ENCODE results near the gene APBB1. TPM values are rescaled to one million over a fixed set of nuclear protein-coding genes. Genes with fewer than 3 reads are reported as not detected.

Gene APBB1
- total and polyA plus RNA-seq, 8 donors, result 30.7 to 47.1 (median 42.7) TPM

GRCh38 chr11:6357222-6357621 is 61.7 kb downstream of the APBB1 start:
- peak in 2 of 4 donors; percentile 25 to 65 for DNase-seq
- Histone ChIP-seq H3K4me3 (no peak overlapping the region), H3K27me3 (no peaks in the 10 kb centered on the region), H3K27ac (peak overlapping the region in 1 of 2 donors; percentile 46), H3K36me3 (no peaks in the 10 kb centered on the region), H3K9me3 (no peaks in the 10 kb centered on the region), H3K4me1 (peaks cover 0 to 12% of the 10 kb centered on the region in 2 donors)
- intact Hi-C loops (cut with DNase I), result no loop called here
- peak; percentile 66 for ATAC-seq
- TF ChIP-seq CTCF (IDR thresholded peaks at IDR 0.05), result no peak

GRCh38 chr11:6356503-6357055 is 62.3 kb downstream of the APBB1 start:
- no peak for TF ChIP-seq CTCF (IDR thresholded peaks at IDR 0.05)
- H3K27me3 ChIP-seq, result no peaks in the 10 kb centered on the region
- peaks cover 0 to 12% of the 10 kb centered on the region in 2 donors for H3K4me1 ChIP-seq
- intact Hi-C loops (cut with DNase I), result no loop called here
- H3K9me3 ChIP-seq, result no peaks in the 10 kb centered on the region
- H3K27ac ChIP-seq, result peak overlapping the region in 1 of 2 donors; percentile 16
- no peaks in the 10 kb centered on the region for H3K36me3 ChIP-seq
- no peak overlapping the region for H3K4me3 ChIP-seq
- DNase-seq, result peak in 2 of 4 donors; percentile 11 to 37
- ATAC-seq, result peak; percentile 57

- intact Hi-C loops (cut with DNase I), result loop anchor here in 1 of 2 donors (5.0 kb wide), 1 partner anchor 58 kb away; no protein-coding TSS in a partner anchor
- ATAC-seq, result no peak
- H3K27me3 ChIP-seq, result no peaks in the 10 kb centered on the region
- H3K36me3 ChIP-seq, result no peaks in the 10 kb centered on the region
- no peak for TF ChIP-seq CTCF (IDR thresholded peaks at IDR 0.05)
- no peak overlapping the region for H3K27ac ChIP-seq
- H3K4me3 ChIP-seq, result no peak overlapping the region
- no peaks in the 10 kb centered on the region for H3K9me3 ChIP-seq
- no peak for DNase-seq
- H3K4me1 ChIP-seq, result peaks cover 0 to 12% of the 10 kb centered on the region in 2 donors
Measured at GRCh38 chr11:6354651-6355485, 64.0 kb downstream of the APBB1 start.

GRCh38 chr11:6353367-6353987 is 65.4 kb downstream of the APBB1 start:
- DNase-seq (peak in 3 of 4 donors; percentile 30 to 66 (median 41)), ATAC-seq (peak; percentile 82)
- H3K4me3 ChIP-seq, result no peak overlapping the region
- no peaks in the 10 kb centered on the region for H3K27me3 ChIP-seq
- H3K27ac ChIP-seq, result no peak overlapping the region
- peak; percentile 86 to 94 for TF ChIP-seq CTCF (IDR thresholded peaks at IDR 0.05)
- H3K4me1 ChIP-seq, result peaks cover 0 to 12% of the 10 kb centered on the region in 2 donors
- intact Hi-C loops (cut with DNase I), result loop anchor here in 1 of 2 donors (5.0 kb wide), 1 partner anchor 56 kb away; no protein-coding TSS in a partner anchor
- H3K36me3 ChIP-seq, result no peaks in the 10 kb centered on the region
- no peaks in the 10 kb centered on the region for H3K9me3 ChIP-seq
